Gastrocnemius medialis (tissue), 4 donors: ENCODE results near the gene TNFRSF6B. TPM values are rescaled to one million over a fixed set of nuclear protein-coding genes. Genes with fewer than 3 reads are reported as not detected.

Experiments
- ATAC-seq, 2 donors: fragments of 150-250 bp; one replicate each; pipeline ENCODE4 v1.9.1; 2016
- DNase-seq, 2 donors: peaks; one replicate each; pipeline ENCODE4 v3.0.0-alpha.2; 2019
- H3K27ac ChIP-seq, 4 donors: fragments of 200-600 bp; sonication (generic); 1 replicate in 1 of 4; 2 replicates in 3 of 4; pipeline ENCODE4 v1.5.1; 2016 to 2018; ENCODE audit warnings: mild to moderate bottlenecking in 2 of 4, moderate library complexity in 1 of 4
- H3K27me3 ChIP-seq, 3 donors: fragments of 200-600 bp; sonication (generic) in 2 of 3; 1 replicate in 1 of 3; 2 replicates in 2 of 3; pipeline versions ENCODE4 v1.5.1 to v1.6.0; 2016 to 2019; ENCODE audit warnings: mild to moderate bottlenecking in 1 of 3, moderate library complexity in 1 of 3
- H3K36me3 ChIP-seq, 2 donors: fragments of 200-600 bp; sonication (generic) in 1 of 2; one replicate each; pipeline ENCODE4 v1.5.1; 2017 to 2018
- H3K4me1 ChIP-seq, 2 donors: fragments of 200-600 bp; sonication (generic) in 1 of 2; one replicate each; pipeline ENCODE4 v1.5.1; 2016 to 2017; ENCODE audit warnings: mild to moderate bottlenecking in 2 of 2
- H3K4me3 ChIP-seq, 4 donors: fragments of 200-600 bp; sonication (generic) in 3 of 4; 1 replicate in 1 of 4; 2 replicates in 3 of 4; pipeline ENCODE4 v1.5.1; 2016 to 2019; ENCODE audit warnings: mild to moderate bottlenecking in 2 of 4
- H3K9me3 ChIP-seq, 3 donors: fragments of 200-600 bp; sonication (generic) in 2 of 3; 1 replicate in 1 of 3; 2 replicates in 2 of 3; pipeline ENCODE4 v1.5.1; 2016 to 2019
- CTCF ChIP-seq, 5 experiments: fragments of 450-650 bp in 3 of 5; fragments of 200-600 bp in 2 of 5; sonication (generic) in 2 of 5; IDR thresholded peaks in 4 of 5; conservative IDR thresholded peaks in 1 of 5; 1 replicate in 4 of 5; 2 replicates in 1 of 5; pipeline ENCODE4 v1.5.1; 2016 to 2019; ENCODE audit warnings: antibody characterized with exemption in 5 of 5, mild to moderate bottlenecking in 3 of 5, moderate library complexity in 3 of 5
- POLR2A ChIP-seq, 2 donors: fragments of 450-650 bp; IDR thresholded peaks; one replicate each; pipeline ENCODE4 v1.6.1; 2017; ENCODE audit warnings: antibody characterized with exemption in 2 of 2, mild to moderate bottlenecking in 2 of 2, moderate library complexity in 2 of 2
- in situ Hi-C, 4 donors: fragments of 200-750 bp; cut with MboI; loops; one replicate each; pipeline versions ENCODE4 v1.15.0 to v1.8.0; 2017; ENCODE audit warnings: low sequenced_read_pairs in 4 of 4
- intact Hi-C: fragments of 100-400 bp; cut with DNase I; formaldehyde crosslinking; loops from one replicate; pipeline ENCODE4 v1.15.1; 2023; ENCODE audit warnings: low total_unique reads
- total RNA-seq, 4 donors: library from RNA; depleted of rRNA; stranded (reverse); fragments of >200 nt; gene quantifications; one replicate each; pipeline versions ENCODE4 v1.1.0 to v1.2.3, GENCODE V29; 2016

The TNFRSF6B gene
- total RNA-seq, 4 donors from 2014 or later = 1.2 to 4.8 (median 3.1) TPM

- no peaks in the 10 kb centered on the region for H3K9me3 ChIP-seq
- H3K36me3 ChIP-seq = no peaks in the 10 kb centered on the region
- TF ChIP-seq POLR2A (IDR thresholded peaks at IDR 0.05) (no peak), CTCF (IDR thresholded peaks at IDR 0.05 in 4 of 5, conservative IDR thresholded peaks at IDR 0.05 in 1 of 5) (no peak)
- no peak for DNase-seq
- in situ Hi-C loops = loop anchor here in 1 of 4 donors (10.0 kb wide), 1 partner anchor 62 kb away; no protein-coding TSS in a partner anchor
- intact Hi-C loops = no loop called here
- peaks cover 15 to 21% (median 18%) of the 10 kb centered on the region in 3 donors for H3K27me3 ChIP-seq
- peak overlapping the region; percentile 42 to 57 (median 50) for H3K4me3 ChIP-seq
- H3K27ac ChIP-seq = no peak overlapping the region
- peaks cover 12 to 17% of the 10 kb centered on the region in 2 donors for H3K4me1 ChIP-seq
- ATAC-seq = no peak
These were observed 44.1 kb upstream of the TNFRSF6B start for GRCh38 chr20:63652192-63652980.

DNA sequence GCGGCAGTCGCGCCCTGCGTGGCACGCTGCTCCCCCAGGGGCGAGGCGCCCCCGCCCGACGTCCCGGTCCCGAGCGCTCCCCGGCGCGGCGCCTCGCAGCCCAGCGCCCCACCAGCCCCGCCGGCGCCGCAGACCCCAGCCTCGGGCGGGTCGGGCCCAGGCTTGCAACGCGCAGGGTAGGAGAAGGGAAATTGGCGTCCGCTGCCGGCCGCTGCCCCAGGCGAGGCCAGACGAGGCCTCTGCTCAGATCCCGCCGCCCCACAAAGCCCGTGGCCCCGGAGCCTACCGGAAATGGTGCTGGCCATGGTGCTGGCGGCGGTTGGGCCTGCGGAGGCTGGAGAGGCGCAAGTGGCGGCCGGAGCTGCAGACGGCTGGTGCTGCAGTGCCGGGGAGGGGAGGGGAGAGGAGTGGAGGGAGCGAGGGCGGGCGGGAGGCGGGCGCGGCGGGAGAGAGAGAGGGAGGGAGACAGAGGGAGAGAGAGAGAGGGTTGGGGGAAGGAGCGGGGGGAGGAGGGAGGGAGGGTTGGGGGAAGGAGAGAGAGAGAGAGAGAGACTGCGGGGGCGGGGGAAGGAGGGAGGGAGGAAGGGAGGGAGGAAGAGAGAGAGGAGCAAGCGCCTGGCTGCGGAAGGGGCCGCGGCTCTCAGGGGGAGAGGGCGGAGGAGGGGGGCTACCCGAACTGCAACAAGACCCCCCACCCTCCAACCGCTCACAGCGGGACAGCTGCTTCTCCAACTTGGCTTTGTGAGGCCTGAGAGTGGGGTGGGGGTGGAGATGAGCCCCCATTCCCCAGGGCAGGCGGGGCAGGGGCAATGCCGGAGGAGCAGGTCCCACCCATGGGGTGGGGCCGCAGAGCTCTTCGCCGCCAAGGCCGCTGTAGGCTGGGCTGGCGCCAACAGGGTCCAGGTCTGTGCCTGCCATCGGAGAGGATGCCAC, 43.1 kb upstream of the TNFRSF6B start, which contains the start of gene STMN3:
Gene STMN3, minus strand, starts transcription at position 384 of the 933 bp plus-strand sequence. Its CDS starts 79 bp downstream, at position 305.
- H3K36me3 ChIP-seq = no peaks in the 10 kb centered on the region
- DNase-seq = peak; percentile 43 to 50
- peak within 1 kb of the TSS; percentile 42 to 57 (median 50) for H3K4me3 ChIP-seq
- H3K9me3 ChIP-seq = no peaks in the 10 kb centered on the region
- peaks cover 15 to 22% of the 10 kb centered on the region in 2 donors for H3K4me1 ChIP-seq
- no peak for TF ChIP-seq POLR2A (IDR thresholded peaks at IDR 0.05)
- TF ChIP-seq CTCF (IDR thresholded peaks at IDR 0.05 in 4 of 5, conservative IDR thresholded peaks at IDR 0.05 in 1 of 5) = no peak
- peaks cover 15 to 21% (median 18%) of the 10 kb centered on the region in 3 donors for H3K27me3 ChIP-seq
- in situ Hi-C loops = loop anchor here in 1 of 4 donors (10.0 kb wide), 1 partner anchor 61 kb away; no protein-coding TSS in a partner anchor
- peak within 1 kb of the TSS in 1 of 4 donors; percentile 25 for H3K27ac ChIP-seq
- peak; percentile 12 to 13 for ATAC-seq
- intact Hi-C loops = no loop called here

DNA sequence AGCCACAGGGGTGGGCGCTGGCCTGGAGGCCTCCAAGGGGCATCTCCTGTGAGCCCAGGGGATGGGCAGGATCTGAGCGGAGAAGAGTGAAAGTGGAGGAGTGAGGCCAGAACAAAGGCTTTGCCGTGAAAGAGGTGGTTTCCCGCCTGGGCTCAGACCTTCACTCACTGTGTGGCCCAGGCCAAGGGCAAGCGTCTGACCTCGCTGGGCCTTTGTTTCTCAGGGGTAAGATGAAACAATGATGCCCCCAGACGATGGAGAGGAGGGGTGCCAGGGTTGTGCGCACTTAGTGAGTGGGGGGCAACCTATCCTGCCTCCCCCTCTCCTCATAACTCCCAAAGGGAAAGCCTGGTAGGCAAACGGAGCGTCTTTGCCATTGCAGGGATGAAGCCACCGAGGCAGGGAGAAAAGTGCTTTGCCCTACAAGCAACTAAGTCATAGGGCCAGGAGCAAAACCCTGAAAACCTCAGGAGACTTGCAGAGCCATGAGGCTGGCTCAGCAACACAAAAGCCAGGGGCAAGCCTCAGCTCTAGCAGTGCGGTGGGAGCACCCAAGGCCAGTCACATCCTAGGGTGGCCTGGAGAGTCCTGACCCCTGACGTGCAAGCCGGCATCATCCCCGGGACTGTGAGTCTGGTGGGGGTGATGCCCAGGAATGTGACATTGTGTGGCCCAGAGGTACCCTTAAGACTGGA, 42.3 kb upstream of the TNFRSF6B start:
- Histone ChIP-seq H3K4me3 (peak overlapping the region in 2 of 4 donors; percentile 42 to 48), H3K36me3 (no peaks in the 10 kb centered on the region), H3K27ac (peak overlapping the region in 1 of 4 donors; percentile 25), H3K9me3 (no peaks in the 10 kb centered on the region), H3K27me3 (peaks cover 15 to 21% (median 18%) of the 10 kb centered on the region in 3 donors), H3K4me1 (peaks cover 18 to 27% of the 10 kb centered on the region in 2 donors)
- intact Hi-C loops = no loop called here
- ATAC-seq (no peak), DNase-seq (no peak)
- in situ Hi-C loops = loop anchor here in 1 of 4 donors (10.0 kb wide), 1 partner anchor 61 kb away; no protein-coding TSS in a partner anchor
- TF ChIP-seq POLR2A (IDR thresholded peaks at IDR 0.05) (no peak), CTCF (IDR thresholded peaks at IDR 0.05 in 4 of 5, conservative IDR thresholded peaks at IDR 0.05 in 1 of 5) (no peak)

GRCh38 chr20:63655249-63655648, 41.2 kb upstream of the TNFRSF6B start:
- DNase-seq (no peak), ATAC-seq (no peak)
- TF ChIP-seq CTCF (IDR thresholded peaks at IDR 0.05 in 4 of 5, conservative IDR thresholded peaks at IDR 0.05 in 1 of 5) (no peak), POLR2A (IDR thresholded peaks at IDR 0.05) (no peak)
- H3K36me3 ChIP-seq = peaks cover 0 to 5% of the 10 kb centered on the region in 2 donors
- in situ Hi-C loops (loop anchor here in 1 of 4 donors (10.0 kb wide), 1 partner anchor 60 kb away; no protein-coding TSS in a partner anchor), intact Hi-C loops (no loop called here)
- no peaks in the 10 kb centered on the region for H3K9me3 ChIP-seq
- no peak overlapping the region for H3K4me3 ChIP-seq
- peaks cover 15 to 21% (median 18%) of the 10 kb centered on the region in 3 donors for H3K27me3 ChIP-seq
- no peak overlapping the region for H3K27ac ChIP-seq
- peaks cover 22 to 33% of the 10 kb centered on the region in 2 donors for H3K4me1 ChIP-seq
